WTC11 (cell line): Measurements from ENCODE around the gene VPREB3. TPM values are rescaled to one million over a fixed set of nuclear protein-coding genes. Genes with fewer than 3 reads are reported as not detected.

Experiments
- AFF4 ChIP-seq: sonication (generic); formaldehyde crosslinking; IDR thresholded peaks from 2 replicates; pipeline ENCODE4 v1.8.1; 2023; ENCODE audit warnings: mild to moderate bottlenecking, missing genetic modification reagents, borderline replicate concordance
- ATF1 ChIP-seq: sonication (generic); formaldehyde crosslinking; IDR thresholded peaks from 2 replicates; pipeline ENCODE4 v1.8.1; 2023; ENCODE audit warnings: mild to moderate bottlenecking, moderate library complexity, missing genetic modification reagents
- CBFB ChIP-seq: sonication (generic); formaldehyde crosslinking; IDR thresholded peaks from 2 replicates; pipeline ENCODE4 v1.8.1; 2022; ENCODE audit warnings: mild to moderate bottlenecking, low read depth, missing genetic modification reagents
- CTCF ChIP-seq: fragments of 200-600 bp; IDR thresholded peaks from 2 replicates; pipeline ENCODE4 v1.8.0; 2022; ENCODE audit warnings: antibody characterized with exemption
- ESRRA ChIP-seq: sonication (generic); formaldehyde crosslinking; IDR thresholded peaks from 2 replicates; pipeline ENCODE4 v1.8.1; 2022; ENCODE audit warnings: mild to moderate bottlenecking, missing genetic modification reagents, borderline replicate concordance
- ETV6 ChIP-seq: sonication (generic); formaldehyde crosslinking; IDR thresholded peaks from 2 replicates; pipeline ENCODE4 v1.8.1; 2022; ENCODE audit warnings: mild to moderate bottlenecking, missing genetic modification reagents
- FOXP4 ChIP-seq: sonication (generic); formaldehyde crosslinking; IDR thresholded peaks from 2 replicates; pipeline ENCODE4 v1.8.0; 2022; ENCODE audit warnings: mild to moderate bottlenecking, missing genetic modification reagents
- GABPB1 ChIP-seq: sonication (generic); formaldehyde crosslinking; IDR thresholded peaks from 2 replicates; pipeline ENCODE4 v1.8.1; 2023; ENCODE audit warnings: mild to moderate bottlenecking, missing genetic modification reagents
- HMGXB4 ChIP-seq: sonication (generic); formaldehyde crosslinking; IDR thresholded peaks from 2 replicates; pipeline ENCODE4 v1.8.1; 2023; ENCODE audit warnings: mild to moderate bottlenecking, moderate library complexity, missing genetic modification reagents
- JUN ChIP-seq: sonication (generic); formaldehyde crosslinking; IDR thresholded peaks from 2 replicates; pipeline ENCODE4 v1.8.0; 2023; ENCODE audit warnings: mild to moderate bottlenecking, missing genetic modification reagents
- KAT7 ChIP-seq: sonication (generic); formaldehyde crosslinking; IDR thresholded peaks from 2 replicates; pipeline ENCODE4 v1.8.1; 2023; ENCODE audit warnings: missing genetic modification reagents, mild to moderate bottlenecking, borderline replicate concordance
- MAX ChIP-seq: sonication (generic); formaldehyde crosslinking; IDR thresholded peaks from 2 replicates; pipeline ENCODE4 v1.8.0; 2022; ENCODE audit warnings: mild to moderate bottlenecking, missing genetic modification reagents
- NFATC4 ChIP-seq: fragments of 250-450 bp; sonication (Bioruptor Pico); IDR thresholded peaks from 2 replicates; pipeline ENCODE4 v1.9.0; 2021; ENCODE audit warnings: mild to moderate bottlenecking
- PRDM15 ChIP-seq: sonication (generic); formaldehyde crosslinking; IDR thresholded peaks from 2 replicates; pipeline ENCODE4 v1.8.0; 2022; ENCODE audit warnings: missing genetic modification reagents
- SP1 ChIP-seq: sonication (generic); formaldehyde crosslinking; conservative IDR thresholded peaks from 2 replicates; pipeline ENCODE4 v1.8.1; 2022; ENCODE audit warnings: missing genetic modification reagents
- TP53 ChIP-seq: sonication (generic); formaldehyde crosslinking; IDR thresholded peaks from 2 replicates; pipeline ENCODE4 v1.8.1; 2023; ENCODE audit warnings: mild to moderate bottlenecking, missing genetic modification reagents
- USF2 ChIP-seq: sonication (generic); formaldehyde crosslinking; IDR thresholded peaks from 2 replicates; pipeline ENCODE4 v1.8.1; 2023; ENCODE audit warnings: mild to moderate bottlenecking, missing genetic modification reagents, moderate library complexity
- ZBTB21 ChIP-seq: sonication (generic); formaldehyde crosslinking; IDR thresholded peaks from 2 replicates; pipeline ENCODE4 v1.8.1; 2023; ENCODE audit warnings: mild to moderate bottlenecking, missing genetic modification reagents, borderline replicate concordance
- ZBTB43 ChIP-seq: sonication (generic); formaldehyde crosslinking; IDR thresholded peaks from 2 replicates; pipeline ENCODE4 v1.8.1; 2023; ENCODE audit warnings: mild to moderate bottlenecking, missing genetic modification reagents
- ZNF121 ChIP-seq: sonication (generic); formaldehyde crosslinking; IDR thresholded peaks from 2 replicates; pipeline ENCODE4 v1.8.0; 2023; ENCODE audit warnings: missing genetic modification reagents
- ZNF396 ChIP-seq: fragments of 250-450 bp; sonication (Bioruptor Pico); IDR thresholded peaks from 2 replicates; pipeline ENCODE4 v1.8.0; 2021; ENCODE audit warnings: mild to moderate bottlenecking, moderate library complexity, borderline replicate concordance
- total RNA-seq: library from RNA; stranded (reverse); gene quantifications from 3 replicates; pipeline ENCODE4 v1.2.3, GENCODE V29; 2021

VPREB3 gene
- total RNA-seq, 1 experiment from 2014 or later = 0.81 TPM

- TF ChIP-seq FOXP4 (CRISPR knock-in tag) = peak; percentile 94
- TF ChIP-seq USF2 (CRISPR knock-in tag) = peak; percentile 98
- TF ChIP-seq ZNF121 (CRISPR knock-in tag) = 0 out of 2 replicates have a peak, but pooled peaks have one; percentile 3
- peak; percentile 91 for TF ChIP-seq ZBTB21
- TF ChIP-seq CBFB (CRISPR knock-in tag) = peak; percentile 96
- TF ChIP-seq PRDM15 = peak; percentile 21; the same call in 1 of the 2 replicates
- TF ChIP-seq JUN (CRISPR knock-in tag) = peak; percentile 61; the same call in 1 of the 2 replicates
- peak; percentile 67; the same call in 1 of the 2 replicates for TF ChIP-seq ESRRA (CRISPR knock-in tag)
- TF ChIP-seq GABPB1 (CRISPR knock-in tag) = peak; percentile 49; the same call in 1 of the 2 replicates
- peak; percentile 69; the same call in 1 of the 2 replicates for TF ChIP-seq KAT7 (CRISPR knock-in tag)
- TF ChIP-seq NFATC4 (CRISPR knock-in tag) = no peak
- peak; percentile 89 for TF ChIP-seq AFF4 (CRISPR knock-in tag)
- TF ChIP-seq MAX (CRISPR knock-in tag) = peak; percentile 76
- TF ChIP-seq ZNF396 (CRISPR knock-in tag) = no peak
- peak; percentile 92 for TF ChIP-seq SP1 (CRISPR knock-in tag)
- TF ChIP-seq ATF1 (CRISPR knock-in tag) = no peak
- peak; percentile 95 for TF ChIP-seq TP53 (CRISPR knock-in tag)
- TF ChIP-seq HMGXB4 (CRISPR knock-in tag) = 0 out of 2 replicates have a peak, but pooled peaks have one; percentile 55
- TF ChIP-seq CTCF = no peak
- 0 out of 2 replicates have a peak, but pooled peaks have one; percentile 18 for TF ChIP-seq ZBTB43 (CRISPR knock-in tag)
- peak; percentile 95; the same call in 1 of the 2 replicates for TF ChIP-seq ETV6 (CRISPR knock-in tag)
Observed at GRCh38 chr22:23716811-23717801, 37.1 kb downstream of the VPREB3 start (continued).
